Testis (tissue), 2 donors: ENCODE measurements around the gene RFXAP.

Experiments used
- CTCF ChIP-seq, 3 experiments: fragments of 450-650 bp in 2 of 3; fragments of 200-600 bp in 1 of 3; sonication (generic) in 1 of 3; IDR thresholded peaks; one replicate each; pipeline ENCODE4 v1.5.1; 2016 to 2019; ENCODE audit warnings: antibody characterized with exemption in 3 of 3, mild to moderate bottlenecking in 2 of 3, moderate library complexity in 1 of 3
- POLR2A ChIP-seq: fragments of 450-650 bp; IDR thresholded peaks from one replicate; pipeline ENCODE4 v1.6.1; 2017; ENCODE audit warnings: antibody characterized with exemption, mild to moderate bottlenecking, moderate library complexity

- TF ChIP-seq CTCF (IDR thresholded peaks at IDR 0.05) (no peak), POLR2A (no peak)
Measured at GRCh38 chr13:36787181-36787580, 31.8 kb upstream of the RFXAP start.
